Suprapubic skin (tissue), 4 donors: ENCODE data around the gene JMJD1C.
A peak's percentile ranks its signal among the peaks of the same experiment; 100 is the strongest.

ENCODE experiments used
- EP300 ChIP-seq: sonication (generic); formaldehyde crosslinking; IDR thresholded peaks from one replicate; pipeline ENCODE4 v1.6.1; 2017; ENCODE audit warnings: antibody characterized with exemption
- POLR2A ChIP-seq, 2 donors: fragments of 450-650 bp; IDR thresholded peaks; one replicate each; pipeline ENCODE4 v1.6.1; 2017; ENCODE audit warnings: antibody characterized with exemption in 2 of 2, mild to moderate bottlenecking in 2 of 2, moderate library complexity in 2 of 2
- POLR2AphosphoS5 ChIP-seq, 3 donors: sonication (generic); formaldehyde crosslinking; IDR thresholded peaks; one replicate each; pipeline ENCODE4 v1.6.1; 2017; ENCODE audit warnings: antibody characterized with exemption in 3 of 3
- TF ChIP-seq, protein P1 (sequence below), 2 donors: fragments of 200-600 bp in 1 of 2; fragments of 450-650 bp in 1 of 2; sonication (generic) in 1 of 2; IDR thresholded peaks; one replicate each; pipeline ENCODE4 v1.5.1; 2016 to 2019; ENCODE audit warnings: antibody characterized with exemption in 2 of 2, mild to moderate bottlenecking in 1 of 2, moderate library complexity in 1 of 2

DNA sequence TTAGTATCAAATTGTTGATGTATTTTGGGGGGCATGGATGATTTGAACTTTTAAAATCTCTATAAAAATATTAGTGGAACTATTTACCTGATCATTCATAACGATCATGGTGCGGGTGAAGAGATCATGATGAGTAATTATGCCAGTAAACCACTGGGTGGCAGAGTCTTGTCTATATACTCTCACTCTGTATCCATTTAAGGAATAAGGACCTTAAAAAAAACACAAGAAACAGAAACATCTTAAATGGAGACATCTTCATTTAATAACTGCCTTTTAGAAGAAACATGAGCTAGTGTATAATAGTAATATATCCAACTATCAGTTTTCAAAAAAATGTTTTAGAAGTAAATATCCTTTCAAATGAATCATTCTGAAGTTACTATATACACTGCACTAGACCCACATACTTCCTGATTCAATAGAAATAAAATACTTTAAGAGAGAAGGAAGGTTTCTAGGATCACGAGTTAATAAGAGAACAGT is 248.6 kb downstream of the JMJD1C start:
- TF ChIP-seq, protein P1, sequence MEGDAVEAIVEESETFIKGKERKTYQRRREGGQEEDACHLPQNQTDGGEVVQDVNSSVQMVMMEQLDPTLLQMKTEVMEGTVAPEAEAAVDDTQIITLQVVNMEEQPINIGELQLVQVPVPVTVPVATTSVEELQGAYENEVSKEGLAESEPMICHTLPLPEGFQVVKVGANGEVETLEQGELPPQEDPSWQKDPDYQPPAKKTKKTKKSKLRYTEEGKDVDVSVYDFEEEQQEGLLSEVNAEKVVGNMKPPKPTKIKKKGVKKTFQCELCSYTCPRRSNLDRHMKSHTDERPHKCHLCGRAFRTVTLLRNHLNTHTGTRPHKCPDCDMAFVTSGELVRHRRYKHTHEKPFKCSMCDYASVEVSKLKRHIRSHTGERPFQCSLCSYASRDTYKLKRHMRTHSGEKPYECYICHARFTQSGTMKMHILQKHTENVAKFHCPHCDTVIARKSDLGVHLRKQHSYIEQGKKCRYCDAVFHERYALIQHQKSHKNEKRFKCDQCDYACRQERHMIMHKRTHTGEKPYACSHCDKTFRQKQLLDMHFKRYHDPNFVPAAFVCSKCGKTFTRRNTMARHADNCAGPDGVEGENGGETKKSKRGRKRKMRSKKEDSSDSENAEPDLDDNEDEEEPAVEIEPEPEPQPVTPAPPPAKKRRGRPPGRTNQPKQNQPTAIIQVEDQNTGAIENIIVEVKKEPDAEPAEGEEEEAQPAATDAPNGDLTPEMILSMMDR (IDR thresholded peaks at IDR 0.05): peak; percentile 42 to 73
- TF ChIP-seq POLR2A (IDR thresholded peaks at IDR 0.05) (no peak), POLR2AphosphoS5 (IDR thresholded peaks at IDR 0.05) (no peak), EP300 (no peak)
